Pancreas (tissue), 10 donors: Measurements from ENCODE around the gene SLC29A3. TPM values are rescaled to one million over a fixed set of nuclear protein-coding genes. Genes with fewer than 3 reads are reported as not detected.

Source experiments
- ATAC-seq, 4 donors: fragments of 200-7000 bp; cut with Tn5 transposase; one replicate each; pipeline versions ENCODE4 v1.8.0 to v1.9.1; 2020; ENCODE audit warnings: mild to moderate bottlenecking in 4 of 4, moderate library complexity in 4 of 4
- DNase-seq, 6 donors: peaks; one replicate each; pipeline ENCODE4 v3.0.0-alpha.2; 2020
- FAIRE-seq: peaks from 2 replicates; lab custom pipeline; 2012; peaks lifted over from hg19 to GRCh38; lab: Jason Lieb, UNC
- H3K27ac ChIP-seq, 4 donors: fragments of 200-600 bp; sonication (generic); 1 replicate in 3 of 4; 2 replicates in 1 of 4; pipeline versions ENCODE4 v1.5.0 to v1.8.0; 2020
- H3K27me3 ChIP-seq, 4 donors: fragments of 200-600 bp; one replicate each; pipeline ENCODE4 v1.8.0; 2021
- H3K36me3 ChIP-seq, 3 donors: fragments of 200-600 bp; sonication (generic) in 1 of 3; one replicate each; pipeline versions ENCODE4 v1.5.0 to v1.8.0; 2020 to 2021
- H3K4me1 ChIP-seq, 3 donors: fragments of 200-600 bp; one replicate each; pipeline ENCODE4 v1.8.0; 2021
- H3K4me3 ChIP-seq, 4 donors: fragments of 200-600 bp; sonication (generic) in 2 of 4; one replicate each; pipeline versions ENCODE4 v1.5.0 to v1.8.0; 2020 to 2021
- H3K9me3 ChIP-seq, 4 donors: fragments of 200-600 bp; one replicate each; pipeline ENCODE4 v1.8.0; 2021
- CTCF ChIP-seq, 4 donors: fragments of 200-600 bp; sonication (generic) in 3 of 4; IDR thresholded peaks; one replicate each; pipeline versions ENCODE4 v1.5.0 to v1.8.0; 2021; ENCODE audit warnings: antibody characterized with exemption in 4 of 4
- whole genome bisulfite sequencing, 2 donors: extraction: QIAGEN DNeasy Blood & Tissue Kit; methylation state at CpG; one replicate each; pipeline ENCODE4 v1.1.7; 2013; 5-methylcytosine and 5-hydroxymethylcytosine counted together
- intact Hi-C, 3 donors: fragments of 100-400 bp; cut with DNase I; formaldehyde crosslinking; loops; one replicate each; pipeline versions ENCODE4 v1.11.1 to v1.14.2; 2022
- polyA plus RNA-seq, 2 donors: library from polyadenylated mRNA; stranded (reverse); fragments of 200-250 nt; gene quantifications; one replicate each; pipeline ENCODE4 v1.2.3, GENCODE V29; 2013
- total RNA-seq, 6 donors: library from RNA; stranded (reverse); fragmentation: NEBNext Ultra II Directional in 4 of 6; extraction: Animal tissue kit (Norgen Biotek cat#: 25700) in 4 of 6; gene quantifications; one replicate each; pipeline versions ENCODE4 v1.2.1 to v1.2.4, GENCODE V29; 2021 to 2023
- donor health status: healthy with polysubstance abuse.
- donor health status: DM: no; HTN: no; CAD: no; lungs with moderate emphysema.
- donor health status: DM: no; HTN: no; CAD: no.
- donor health status: control.
- donor health status: control.
- donor health status: Bipolar disorder and iron deficiency.
- donor health status: DM: yes; HTN: yes; CAD: no.
- donor health status: DM: no; HTN: no; CAD: no.
- donor health status: DM: no; HTN: no; CAD: no.
- donor health status: DM: yes; HTN: yes; CAD: no.

The SLC29A3 gene
- total and polyA plus RNA-seq, 8 donors: 2.2 to 7.0 (median 3.2) TPM

- ATAC-seq (peak in 3 of 4 donors; percentile 30 to 48 (median 30)), DNase-seq (peak in 2 of 6 donors; percentile 26 to 37), FAIRE-seq (no peak)
- Histone ChIP-seq H3K4me3 (no peak overlapping the region), H3K27me3 (no peaks in the 10 kb centered on the region), H3K27ac (no peak overlapping the region), H3K4me1 (peaks cover 0 to 5% (median 0%) of the 10 kb centered on the region in 3 donors), H3K36me3 (no peaks in the 10 kb centered on the region), H3K9me3 (no peaks in the 10 kb centered on the region)
- TF ChIP-seq CTCF (IDR thresholded peaks at IDR 0.05): no peak
- WGBS, 2 donors: 38 to 49% methylated on average over 19 of the region's 19 CpGs
- intact Hi-C loops: loop anchor here in 2 of 3 donors (10.0 kb wide), 3 partner anchors 252 to 292 kb away; no protein-coding TSS in a partner anchor
Observed at GRCh38 chr10:71312811-71313789, 6.0 kb upstream of the SLC29A3 start.

- H3K27ac ChIP-seq: no peak overlapping the region
- peaks cover 0 to 9% (median 0%) of the 10 kb centered on the region in 3 donors for H3K4me1 ChIP-seq
- H3K27me3 ChIP-seq: no peaks in the 10 kb centered on the region
- FAIRE-seq (no peak), ATAC-seq (peak; percentile 38 to 78 (median 62)), DNase-seq (peak in 3 of 6 donors; percentile 51 to 60 (median 54))
- no peaks in the 10 kb centered on the region for H3K36me3 ChIP-seq
- H3K4me3 ChIP-seq: peak overlapping the region in 1 of 4 donors; percentile 11
- intact Hi-C loops: loop anchor here in 2 of 3 donors (10.0 kb wide), 3 partner anchors 251 to 291 kb away; no protein-coding TSS in a partner anchor
- TF ChIP-seq CTCF (IDR thresholded peaks at IDR 0.05): peak; percentile 68 to 88 (median 74)
- no peaks in the 10 kb centered on the region for H3K9me3 ChIP-seq
- WGBS, 2 donors: 3 to 4% methylated on average over 21 of the region's 21 CpGs
Observed at GRCh38 chr10:71314028-71314693, 4.9 kb upstream of the SLC29A3 start.

DNA sequence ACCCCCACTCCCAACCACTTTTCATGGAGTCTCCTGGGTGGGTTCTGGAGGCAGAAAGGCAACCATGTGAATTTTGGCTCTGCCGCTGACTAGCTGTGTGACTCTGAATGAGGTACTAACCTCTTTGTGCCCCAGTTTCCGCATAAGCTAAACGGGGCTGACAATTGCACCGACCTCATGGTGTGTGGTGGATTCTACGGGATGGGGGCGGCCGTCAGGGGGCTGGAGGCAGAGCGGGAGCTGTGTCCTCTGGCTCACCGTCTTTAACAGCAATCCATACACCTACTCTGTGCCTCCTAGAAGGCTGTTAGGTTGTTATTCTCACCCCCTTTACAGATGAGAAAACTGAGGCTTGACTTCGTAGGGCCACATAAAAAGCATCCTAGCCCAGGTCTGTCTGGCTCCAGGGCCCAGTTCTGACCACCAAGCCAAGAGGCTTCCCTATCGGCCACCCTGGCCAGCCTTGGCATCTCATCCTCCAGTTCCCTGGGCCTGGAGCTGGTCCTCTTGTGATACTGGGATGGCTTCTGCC, 4.3 kb upstream of the SLC29A3 start:
- no peak for ATAC-seq
- DNase-seq: peak in 1 of 6 donors; percentile 31
- intact Hi-C loops: loop anchor here in 2 of 3 donors (10.0 kb wide), 3 partner anchors 250 to 290 kb away; no protein-coding TSS in a partner anchor
- Histone ChIP-seq H3K27ac (no peak overlapping the region), H3K9me3 (no peaks in the 10 kb centered on the region), H3K4me1 (peaks cover 0 to 9% (median 0%) of the 10 kb centered on the region in 3 donors), H3K27me3 (no peaks in the 10 kb centered on the region), H3K36me3 (no peaks in the 10 kb centered on the region), H3K4me3 (peak overlapping the region in 1 of 4 donors; percentile 11)
- no peak for FAIRE-seq
- no peak for TF ChIP-seq CTCF (IDR thresholded peaks at IDR 0.05)
- 42 to 47% methylated on average over 11 of the region's 11 CpGs for WGBS, 2 donors

DNA sequence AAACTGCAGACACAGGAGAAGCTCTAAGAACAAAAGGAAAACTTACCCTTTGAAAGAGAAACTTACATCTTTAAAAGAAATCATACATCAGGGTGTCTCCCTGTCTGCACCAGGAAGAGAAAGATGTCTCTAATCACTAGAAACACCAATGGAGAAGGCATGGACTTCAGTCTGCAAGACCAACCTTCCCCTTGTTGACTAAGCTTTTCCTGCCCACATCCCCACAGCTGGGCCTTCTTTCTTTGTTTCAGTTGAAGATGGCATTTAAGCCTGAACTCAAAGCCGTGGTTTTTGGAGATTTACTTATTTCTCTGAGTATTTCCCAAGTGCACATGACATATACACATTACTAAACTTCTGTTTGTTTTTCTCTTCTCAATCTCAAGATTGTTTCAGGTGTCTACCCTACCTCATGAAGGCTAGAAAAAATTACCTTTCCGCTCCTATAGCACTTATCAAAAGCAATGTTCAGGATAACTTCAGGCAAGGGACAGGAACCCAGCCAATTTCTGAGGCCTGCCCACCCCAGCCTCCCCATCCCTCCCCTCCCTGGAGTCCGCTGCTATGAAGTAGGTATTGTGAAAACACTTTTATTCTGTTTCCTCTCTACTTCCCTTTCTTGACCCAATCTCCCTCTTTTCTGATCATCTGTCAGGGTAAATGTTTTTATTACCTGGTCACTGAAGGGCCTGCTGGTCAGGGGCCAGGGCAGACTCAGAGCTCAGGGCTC, 2.8 kb upstream of the SLC29A3 start:
- Histone ChIP-seq H3K27me3 (no peaks in the 10 kb centered on the region), H3K27ac (no peak overlapping the region), H3K9me3 (no peaks in the 10 kb centered on the region), H3K4me3 (no peak overlapping the region), H3K36me3 (no peaks in the 10 kb centered on the region), H3K4me1 (peaks cover 0 to 9% (median 0%) of the 10 kb centered on the region in 3 donors)
- no peak for TF ChIP-seq CTCF (IDR thresholded peaks at IDR 0.05)
- DNase-seq (no peak), FAIRE-seq (no peak), ATAC-seq (no peak)
- intact Hi-C loops: loop anchor here in 2 of 3 donors (10.0 kb wide), 3 partner anchors 249 to 289 kb away; no protein-coding TSS in a partner anchor
- WGBS, 2 donors: 58 to 61% methylated on average over 3 of the region's 3 CpGs
